OCI-M2 (cell line): ENCODE measurements around the gene PDE4D.

Experiments used
- DNase-seq: peaks from one replicate; lab custom pipeline; 2025; ENCODE audit not compliant: unreplicated experiment; lab: John Stamatoyannopoulos, UW

The PDE4D gene

DNA sequence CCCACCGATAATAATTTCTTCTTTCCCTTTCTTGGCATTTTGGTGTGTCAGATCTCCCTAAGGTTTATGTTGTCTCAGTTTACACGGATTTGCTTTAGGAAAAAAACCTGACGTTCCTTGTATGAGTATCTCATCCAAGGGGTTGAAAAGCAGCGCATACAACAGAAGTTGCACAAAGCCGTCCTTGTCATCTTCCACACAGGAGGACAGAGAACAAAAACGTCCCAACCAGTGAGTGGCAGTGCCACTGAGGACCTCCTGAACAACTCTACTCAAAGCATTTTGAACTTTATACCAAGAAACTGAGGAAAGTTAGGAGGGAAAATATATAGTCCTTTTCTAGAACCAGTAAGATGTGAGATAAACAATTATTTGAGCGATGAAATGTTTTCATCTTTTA lies 547.0 kb downstream of the PDE4D start:
- DNase-seq = no peak

DNA sequence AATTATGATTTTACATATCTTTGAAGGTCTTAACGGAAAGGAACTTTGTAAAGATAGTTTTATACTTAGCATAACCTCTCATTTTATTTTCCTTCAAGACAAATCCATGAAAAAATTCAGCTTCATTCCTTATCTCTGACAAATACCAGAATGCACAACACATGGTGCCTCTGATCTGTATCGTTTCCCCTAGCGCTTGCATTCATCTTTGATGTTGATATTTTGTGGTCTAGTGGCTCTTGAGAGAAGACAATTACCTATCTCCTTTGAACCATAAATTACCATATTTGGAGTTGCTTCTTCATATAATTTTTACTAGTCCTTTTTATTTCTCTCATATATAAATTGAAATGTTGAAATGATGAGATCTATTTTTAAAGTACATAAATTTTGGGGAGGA lies 551.3 kb downstream of the PDE4D start:
- no peak for DNase-seq

DNA sequence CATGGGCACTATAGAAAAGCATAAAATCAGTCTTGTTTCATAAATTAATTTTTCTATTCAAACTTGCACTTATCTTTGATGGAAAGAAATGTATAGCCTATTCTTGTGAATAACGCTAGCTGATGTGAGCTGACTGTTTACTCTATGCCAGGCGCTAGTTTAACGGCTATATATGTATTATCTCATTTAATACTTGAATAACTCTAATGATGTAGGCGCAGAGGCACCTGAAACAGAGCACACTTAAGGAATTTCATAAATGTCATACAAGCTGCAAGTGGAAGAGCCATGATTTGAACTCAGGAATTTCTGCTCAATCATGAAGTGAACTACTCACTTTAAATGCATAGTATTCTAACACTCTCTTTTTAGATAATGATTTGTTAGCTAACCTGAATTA lies 551.8 kb downstream of the PDE4D start:
- no peak for DNase-seq

DNA sequence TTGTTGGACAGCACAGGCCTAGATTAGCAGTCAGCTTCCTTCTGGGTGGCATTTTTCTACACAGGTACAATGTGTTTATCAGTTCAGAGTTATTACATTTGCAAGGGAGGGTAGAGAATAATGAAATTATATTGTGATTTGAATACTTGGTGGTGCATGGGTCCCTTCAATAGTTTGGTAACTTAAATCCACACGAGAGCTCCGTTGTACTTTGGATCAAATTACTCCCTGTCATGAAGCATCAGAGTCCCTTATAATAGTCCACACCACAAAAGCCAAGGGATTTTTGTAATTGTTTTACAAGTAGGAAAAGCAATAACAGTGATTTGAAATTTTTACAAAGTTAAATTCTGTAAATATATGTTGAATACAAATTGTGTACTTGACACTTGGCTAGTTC lies 552.4 kb downstream of the PDE4D start:
- no peak for DNase-seq

DNA sequence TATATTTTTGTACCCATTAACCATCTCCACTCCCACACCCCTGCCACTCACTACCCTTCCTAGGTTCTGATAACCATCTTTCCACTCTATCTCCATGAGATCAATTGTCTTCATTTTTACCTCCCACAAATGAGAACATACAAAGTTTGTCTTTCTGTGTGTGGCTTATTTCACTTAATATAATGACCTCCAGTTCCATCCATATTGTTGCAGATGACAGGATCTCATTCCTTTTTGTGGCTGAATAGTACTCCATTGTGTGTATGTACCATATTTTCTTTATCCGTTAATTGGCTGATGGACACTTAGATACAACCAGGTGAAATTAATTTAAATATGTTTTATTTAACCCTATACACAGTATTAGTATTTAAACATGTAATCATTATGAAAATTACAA lies 552.9 kb downstream of the PDE4D start:
- no peak for DNase-seq

DNA sequence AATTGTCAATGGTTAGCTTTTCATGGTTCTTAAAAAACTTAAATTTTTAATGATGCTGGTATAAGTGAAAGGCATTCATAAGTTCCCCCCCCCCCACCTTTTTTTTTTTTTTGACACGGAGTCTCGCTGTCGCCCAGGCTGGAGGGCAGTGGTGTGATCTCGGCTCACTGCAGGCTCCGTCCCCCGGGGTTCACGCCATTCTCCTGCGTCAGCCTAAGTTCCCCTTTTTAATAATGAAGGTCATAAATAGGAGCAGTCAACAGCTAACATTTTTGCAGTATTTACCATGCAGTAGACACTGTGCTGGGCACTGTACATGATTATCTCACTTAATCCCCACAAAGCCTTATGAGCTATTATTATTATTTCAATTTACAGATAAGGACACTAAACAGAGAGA lies 556.3 kb downstream of the PDE4D start:
- DNase-seq = no peak

DNA sequence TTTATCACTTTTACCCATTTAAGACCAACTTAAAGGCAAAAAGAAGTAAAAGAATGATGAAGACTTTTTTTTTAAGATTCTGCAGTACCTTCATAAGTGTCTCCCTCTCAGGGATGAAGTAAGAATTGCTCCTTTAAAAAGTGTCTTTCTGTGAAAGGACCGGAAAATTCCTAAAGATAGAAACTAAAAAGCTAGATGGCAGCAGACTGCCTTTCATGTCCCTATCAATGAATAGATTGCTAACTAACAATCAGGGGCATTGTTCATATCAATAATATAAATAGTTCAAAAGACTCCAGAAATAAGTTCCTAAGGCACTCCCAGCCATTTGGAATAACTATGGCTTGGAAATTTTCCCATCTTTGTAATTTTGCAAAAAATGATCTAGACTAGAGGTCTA lies 558.0 kb downstream of the PDE4D start:
- no peak for DNase-seq

DNA sequence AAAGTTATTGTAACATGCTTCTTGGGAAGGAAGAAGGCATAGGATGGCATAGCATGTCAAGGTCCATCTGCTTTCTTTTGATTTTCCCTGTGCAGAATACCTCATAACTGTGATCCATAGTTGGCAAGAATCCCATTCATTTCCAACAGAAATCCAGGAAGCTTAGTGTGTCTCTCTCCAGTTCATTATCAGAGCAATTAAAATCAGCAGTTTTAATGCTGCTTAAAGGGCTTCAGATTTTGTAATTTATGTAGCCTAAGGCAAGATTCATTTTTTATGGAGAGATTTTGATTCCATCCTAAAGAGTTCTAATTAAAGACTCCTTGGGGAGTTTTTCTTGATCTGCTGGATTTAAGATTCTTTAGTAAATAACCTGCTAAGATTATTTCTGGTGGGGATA lies 560.1 kb downstream of the PDE4D start:
- no peak for DNase-seq

DNA sequence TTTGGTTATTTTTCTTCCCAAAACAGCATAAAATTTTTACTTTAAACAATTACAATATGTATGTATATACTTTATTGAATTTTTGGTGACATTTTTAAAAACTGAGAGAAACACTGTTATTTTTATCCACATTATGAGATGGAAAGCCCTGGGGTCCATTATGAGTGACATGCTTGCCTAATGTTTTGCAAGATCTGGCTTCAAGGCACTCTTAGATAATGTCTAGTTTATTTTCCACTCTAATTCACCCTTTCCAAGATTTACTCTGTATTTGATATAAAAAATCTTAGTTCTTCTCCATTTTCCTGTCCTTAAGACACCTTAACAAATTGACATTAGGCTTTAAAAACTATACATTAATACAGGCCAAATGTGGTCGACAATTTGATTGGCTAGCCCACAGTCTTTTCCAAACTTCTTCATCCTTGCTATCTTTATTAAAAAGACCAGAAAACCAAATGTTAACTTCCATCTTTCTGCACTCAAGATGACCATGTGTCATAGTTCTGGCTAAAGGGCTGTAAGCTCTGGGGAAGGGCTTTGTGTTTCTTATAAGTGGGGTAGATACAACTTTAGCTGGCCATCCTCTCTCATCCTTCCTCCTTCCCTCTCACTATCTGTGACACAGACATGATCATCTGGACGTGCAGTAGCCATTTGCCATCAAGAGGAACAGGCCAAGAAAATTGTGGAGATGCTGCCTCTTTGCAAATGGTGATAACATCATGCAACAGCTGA lies 561.1 kb downstream of the PDE4D start:
- DNase-seq = no peak

DNA sequence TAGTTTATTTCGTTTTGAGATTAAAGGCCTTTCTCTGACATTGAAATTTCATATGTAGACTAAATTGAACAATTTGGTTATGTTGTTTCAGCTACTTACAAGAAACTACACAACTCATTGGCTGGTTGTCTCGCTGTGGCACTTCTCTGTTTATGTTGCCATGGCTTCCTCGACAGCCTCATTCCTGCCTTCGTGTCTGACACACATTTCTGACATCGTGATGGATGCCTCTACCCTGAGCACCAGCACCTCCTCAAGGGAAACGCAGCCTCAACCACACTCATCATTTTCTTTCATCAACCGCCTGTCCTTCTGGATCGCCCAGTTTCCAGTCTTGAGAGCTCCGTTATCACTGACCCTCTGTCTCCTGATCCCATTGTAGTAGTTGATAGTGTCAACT lies 562.8 kb downstream of the PDE4D start:
- DNase-seq = no peak

DNA sequence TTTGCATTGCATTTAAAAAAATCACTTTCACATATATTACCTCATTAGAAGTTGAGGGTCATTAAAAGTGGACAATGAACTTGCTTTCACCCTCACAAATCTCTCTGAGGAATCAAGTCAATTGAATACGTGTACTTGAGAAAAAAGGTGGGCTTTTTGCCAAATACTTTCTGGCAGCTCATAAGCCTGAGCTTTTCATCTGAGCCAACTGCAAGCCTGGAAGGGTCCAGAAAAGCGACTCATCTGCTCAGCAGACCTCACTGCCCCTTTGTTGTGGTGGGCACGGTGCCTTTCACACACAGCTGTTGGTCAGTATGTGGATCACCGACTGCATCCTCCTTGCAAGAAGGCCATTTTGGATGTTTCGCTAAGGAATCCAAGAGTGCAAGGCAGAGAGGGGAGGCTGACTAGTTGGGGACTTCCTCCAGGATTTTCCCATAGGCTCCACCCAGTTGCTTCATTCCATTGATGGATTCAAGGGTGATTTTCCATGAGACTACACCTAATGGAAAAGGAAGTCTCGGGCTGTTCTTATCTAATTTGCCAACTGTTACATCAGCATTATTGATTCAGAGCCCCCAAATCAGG lies 564.7 kb downstream of the PDE4D start:
- DNase-seq = no peak

DNA sequence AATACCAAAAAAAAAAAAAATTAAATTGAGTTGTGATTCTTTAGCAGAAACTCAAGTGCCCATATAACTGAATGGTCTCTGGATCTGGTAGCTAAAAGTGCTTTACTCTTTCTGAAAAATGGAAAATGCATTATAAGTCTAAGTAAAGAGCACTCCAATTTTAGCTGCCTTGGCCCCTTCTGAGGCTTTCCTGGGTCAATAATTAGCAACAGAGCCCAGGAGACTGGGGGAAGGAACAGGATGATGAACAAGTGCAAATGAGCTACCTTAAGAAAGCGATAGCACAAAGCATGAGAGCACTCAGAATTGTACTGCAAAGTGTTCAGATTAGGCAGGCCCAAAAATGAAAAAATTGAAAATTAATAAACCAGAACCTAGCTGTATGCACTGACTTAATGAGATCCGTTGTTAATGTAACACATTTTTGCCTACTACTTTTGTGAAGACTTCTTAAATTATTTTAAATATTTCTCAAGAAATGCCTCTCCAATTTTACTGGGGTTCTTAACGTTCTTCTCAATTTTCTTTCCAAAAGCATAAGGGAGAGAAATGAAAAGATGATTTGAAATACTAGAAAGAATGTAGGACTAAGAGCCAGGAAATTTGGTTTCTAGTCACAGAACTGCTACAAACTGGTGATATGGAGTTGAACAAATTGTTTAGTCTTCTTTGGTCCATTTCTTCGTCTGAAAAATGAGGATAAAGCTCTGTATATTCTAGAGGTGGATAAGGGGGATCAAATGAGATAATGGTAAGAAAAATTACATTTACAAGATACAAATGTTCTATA lies 566.1 kb downstream of the PDE4D start:
- no peak for DNase-seq

DNA sequence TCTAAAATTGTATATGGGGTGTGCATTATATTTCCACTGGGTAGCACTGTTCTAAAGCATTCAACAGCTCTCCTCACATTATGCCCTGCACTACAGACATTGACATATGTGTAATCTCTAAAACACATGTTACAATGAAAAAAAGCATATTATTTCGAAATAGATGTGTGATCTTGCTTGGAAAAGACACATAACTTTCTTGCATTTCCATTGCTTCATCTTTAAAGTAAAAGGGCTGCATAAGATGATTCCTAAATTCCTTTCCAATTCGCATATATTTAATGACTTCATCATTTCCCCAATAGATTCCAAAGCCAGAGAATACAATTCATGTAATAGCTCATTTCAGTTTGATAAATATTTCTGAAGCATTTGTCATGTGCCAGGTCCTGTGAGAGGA lies 566.9 kb downstream of the PDE4D start:
- DNase-seq = no peak

DNA sequence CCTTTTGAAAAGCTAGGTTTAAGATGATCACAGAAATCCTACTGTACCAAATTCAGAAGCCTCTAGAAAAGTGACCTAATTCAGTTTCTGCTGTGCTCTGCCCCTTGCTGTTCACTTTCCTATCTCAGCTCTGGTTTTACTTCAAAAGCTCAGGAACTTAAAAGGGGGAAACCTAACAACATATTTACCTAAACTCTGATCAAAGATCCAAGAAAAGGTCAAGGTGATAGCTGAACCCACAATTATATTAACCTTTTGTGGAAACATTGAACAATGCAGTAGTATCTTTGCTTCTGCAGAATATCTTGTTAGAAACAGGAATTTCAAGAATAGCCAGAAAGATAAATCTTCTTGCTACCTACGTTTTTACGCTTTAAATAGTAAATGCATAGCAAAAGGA lies 568.5 kb downstream of the PDE4D start:
- no peak for DNase-seq

DNA sequence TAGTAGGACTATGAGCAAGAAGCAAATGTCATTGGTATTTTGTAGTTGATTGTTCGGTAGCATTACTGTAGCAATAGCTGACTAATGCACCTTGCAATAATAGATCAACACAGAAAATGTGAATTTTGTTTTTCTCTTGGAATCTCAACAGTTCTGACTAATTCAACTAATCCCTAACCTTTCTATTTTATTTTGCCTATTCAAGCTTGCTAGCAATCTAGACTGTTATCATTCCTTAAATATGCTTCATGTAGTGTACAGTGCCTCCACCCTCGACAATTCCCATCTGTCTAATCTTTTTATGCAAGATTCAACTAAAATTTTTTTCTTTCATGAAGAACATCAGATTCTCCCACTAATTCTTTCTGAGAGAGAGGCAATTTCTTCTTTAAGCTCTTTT lies 570.6 kb downstream of the PDE4D start:
- no peak for DNase-seq

DNA sequence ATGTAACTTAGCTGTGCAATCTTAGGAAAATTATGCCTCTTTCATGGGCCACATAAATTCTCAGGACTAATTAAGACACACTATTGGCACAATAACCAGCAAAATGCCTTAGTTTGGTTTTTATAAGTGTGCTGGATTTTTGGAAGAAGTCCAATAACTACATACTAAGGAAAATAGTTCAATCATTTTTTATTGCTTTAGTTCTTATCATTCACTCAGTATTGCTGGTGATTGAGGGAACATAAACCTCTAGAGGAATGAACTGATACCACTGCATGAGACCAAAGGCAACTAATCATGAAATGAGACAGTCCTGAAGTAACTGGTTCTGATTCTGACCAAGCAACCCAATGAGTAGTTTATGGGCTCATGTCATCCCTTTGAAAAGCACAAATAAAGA lies 571.5 kb downstream of the PDE4D start:
- no peak for DNase-seq

DNA sequence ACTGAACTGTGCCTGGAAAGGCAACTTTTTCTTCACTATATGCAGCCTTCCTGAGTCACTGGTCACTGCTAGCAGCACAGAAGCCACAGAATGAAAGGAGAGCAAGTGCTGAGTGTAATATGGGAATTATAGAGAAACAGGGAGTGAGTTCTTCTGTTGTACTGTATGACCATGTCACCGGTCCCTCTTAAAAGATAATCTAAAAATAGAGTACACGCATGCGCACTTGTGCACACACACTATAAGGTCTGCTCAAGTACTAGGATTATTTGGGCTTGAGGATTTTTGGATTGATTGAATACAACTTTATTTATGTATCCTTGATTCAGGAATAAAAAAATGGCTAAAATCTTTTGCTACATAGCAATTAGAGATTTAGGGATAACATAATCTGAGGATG lies 571.9 kb downstream of the PDE4D start:
- DNase-seq = no peak

DNA sequence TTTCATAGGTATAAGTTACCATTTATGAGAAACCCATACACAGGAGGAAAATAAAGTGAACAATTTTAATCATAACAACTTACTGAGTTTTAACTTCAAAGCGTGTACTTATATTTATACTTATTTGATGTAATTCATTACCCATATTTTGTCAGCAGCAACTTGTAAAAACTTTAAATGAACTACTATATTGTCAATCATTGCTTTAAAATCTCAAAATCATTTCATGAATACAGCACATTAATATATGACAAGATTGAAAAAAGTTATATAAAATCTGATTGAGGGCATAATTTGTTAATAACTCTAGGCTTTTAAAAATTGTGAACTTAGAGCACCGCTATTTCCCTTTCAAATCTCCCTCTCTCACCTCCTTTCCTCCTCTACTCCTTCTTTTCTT lies 573.1 kb downstream of the PDE4D start:
- DNase-seq = no peak

DNA sequence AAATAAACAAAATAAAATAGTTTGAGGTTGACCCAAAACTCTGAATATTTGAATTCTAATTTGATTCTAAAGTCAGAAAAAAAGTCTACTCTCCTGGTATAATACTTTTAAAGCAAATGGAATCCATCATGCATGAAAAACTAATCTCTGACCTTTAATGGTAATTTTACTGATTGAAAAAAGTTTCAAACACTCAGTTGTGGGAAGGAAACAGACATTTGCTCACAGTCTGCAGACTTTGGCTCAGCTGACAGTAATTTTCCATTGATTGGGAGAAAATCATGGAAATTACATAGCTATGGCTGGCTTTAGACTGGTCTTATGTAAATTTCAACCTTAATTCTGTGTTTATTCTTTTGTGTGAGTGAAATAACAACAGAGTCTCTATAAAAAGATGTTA lies 574.3 kb downstream of the PDE4D start:
- DNase-seq = no peak

DNA sequence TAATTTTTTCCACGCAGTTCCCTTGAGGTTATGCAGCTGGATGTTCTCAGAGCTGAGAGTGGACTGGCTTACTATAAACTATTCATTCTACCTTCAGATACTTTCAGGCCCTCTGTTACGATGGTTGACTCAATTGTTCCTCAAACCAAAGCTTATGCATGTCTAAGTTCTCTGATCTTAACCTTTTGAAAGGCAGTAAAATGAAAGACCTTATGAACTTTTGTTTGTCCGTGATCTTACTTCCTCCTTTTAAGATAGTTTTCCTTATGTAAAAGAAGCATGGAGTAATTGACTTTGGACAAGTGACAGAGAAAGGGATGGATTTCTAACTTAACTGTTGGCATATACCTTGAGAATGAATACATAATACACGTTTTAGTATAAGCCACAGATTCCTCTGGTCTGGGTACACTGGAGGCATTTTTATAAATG lies 575.7 kb downstream of the PDE4D start:
- DNase-seq = no peak

DNA sequence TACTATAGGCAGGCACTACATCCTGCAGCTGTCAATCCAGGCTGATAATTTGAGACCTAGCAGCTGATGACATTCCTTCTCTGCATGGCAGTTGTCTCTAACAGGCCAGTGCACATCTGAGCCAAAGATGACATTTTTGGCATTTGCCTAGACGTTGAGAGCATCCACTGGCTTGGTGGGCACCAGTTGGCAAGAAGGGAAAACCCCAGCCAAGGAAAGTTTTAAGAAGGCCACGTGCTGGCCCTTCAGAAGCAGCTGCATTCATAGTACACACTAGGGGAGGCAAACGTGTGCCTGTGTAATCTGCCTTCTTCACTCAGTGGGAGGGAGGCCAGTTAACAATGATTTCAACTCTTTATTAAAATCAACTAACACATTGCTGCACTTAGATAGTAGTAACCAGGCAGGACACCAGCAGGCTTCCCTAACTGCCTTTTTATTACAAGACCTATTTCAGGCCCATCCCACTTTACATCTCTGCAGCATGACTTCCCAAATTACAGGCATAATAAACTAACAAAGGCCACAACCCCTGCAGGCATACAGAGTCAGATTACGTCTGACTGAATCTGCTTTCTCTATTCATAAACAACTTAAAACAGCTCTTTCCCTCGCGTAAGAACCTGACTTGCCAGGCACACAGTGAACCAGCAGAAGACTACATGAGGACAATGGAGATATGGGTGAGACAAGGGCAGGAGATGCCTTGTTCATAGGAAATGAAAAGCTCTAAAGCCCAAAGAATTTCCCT lies 576.3 kb downstream of the PDE4D start:
- no peak for DNase-seq

DNA sequence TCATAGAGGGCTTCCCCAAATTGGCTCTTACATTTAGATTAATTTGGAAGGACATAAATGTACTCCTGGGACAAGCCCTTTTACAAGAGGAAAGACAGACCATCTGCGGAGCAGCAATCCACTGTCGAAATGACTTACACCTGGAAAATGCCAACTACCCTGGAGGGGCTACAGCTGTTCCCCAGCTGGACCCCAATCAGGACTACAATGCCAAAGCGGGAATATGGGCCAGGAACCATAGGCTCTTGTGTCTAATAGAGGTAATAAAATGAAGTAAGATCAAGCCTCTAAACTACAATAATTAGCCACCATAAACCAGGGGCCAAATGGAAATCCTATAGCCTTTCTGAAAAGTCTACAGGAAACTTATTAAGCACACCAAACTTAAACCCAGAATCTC lies 581.3 kb downstream of the PDE4D start:
- DNase-seq = no peak
